Progenitor cell of endocrine pancreas (in vitro differentiated cells): ENCODE results near the gene CTSC. TPM values are rescaled to one million over a fixed set of nuclear protein-coding genes. Genes with fewer than 3 reads are reported as not detected.

Experiments
- DNase-seq: peaks from one replicate; pipeline ENCODE4 v3.0.0; 2021; ENCODE audit warnings: low spot score; ENCODE audit not compliant: unreplicated experiment
- H3K27ac Mint-ChIP-seq: 2 replicates; pipeline ENCODE4 v1.8.0; 2021; ENCODE audit warnings: mild to moderate bottlenecking, moderate library complexity, mixed read lengths
- H3K27me3 Mint-ChIP-seq: 2 replicates; pipeline ENCODE4 v1.8.0; 2021; ENCODE audit warnings: mixed read lengths
- H3K36me3 Mint-ChIP-seq: 2 replicates; pipeline ENCODE4 v1.8.0; 2022; ENCODE audit warnings: mixed read lengths; ENCODE audit not compliant: insufficient read depth
- H3K4me1 Mint-ChIP-seq: 2 replicates; pipeline ENCODE4 v1.8.0; 2021; ENCODE audit warnings: low read depth, mixed read lengths
- H3K4me3 Mint-ChIP-seq: 2 replicates; pipeline ENCODE4 v1.8.0; 2021; ENCODE audit warnings: low read depth, mild to moderate bottlenecking, moderate library complexity, mixed read lengths
- H3K9me3 Mint-ChIP-seq: 2 replicates; pipeline ENCODE4 v1.8.0; 2021; ENCODE audit warnings: low read depth, mixed read lengths
- CTCF ChIP-seq: fragments of 200-600 bp; sonication (generic); IDR thresholded peaks from one replicate; pipeline ENCODE4 v1.5.0; 2021; ENCODE audit warnings: antibody characterized with exemption, mild to moderate bottlenecking; ENCODE audit not compliant: unreplicated experiment
- total RNA-seq: library from RNA; stranded (reverse); gene quantifications from 2 replicates; pipeline ENCODE4 v1.2.1, GENCODE V29; 2021

CTSC gene
- total RNA-seq, 1 donor from 2014 or later = 55.0 TPM

- no peak for TF ChIP-seq CTCF
- H3K36me3 Mint-ChIP-seq = no peaks in the 10 kb centered on the region
These were observed 56.7 kb downstream of the CTSC start for GRCh38 chr11:88280673-88281316.

GRCh38 chr11:88277349-88277915 is 60.1 kb downstream of the CTSC start:
- Mint-ChIP-seq H3K36me3 (no peaks in the 10 kb centered on the region), H3K27me3 (peaks cover 13% of the 10 kb centered on the region), H3K4me3 (no peak overlapping the region), H3K4me1 (peaks cover 2% of the 10 kb centered on the region), H3K9me3 (no peaks in the 10 kb centered on the region), H3K27ac (no peak overlapping the region)
- TF ChIP-seq CTCF = no peak
- no peak for DNase-seq

More at GRCh38 chr11:88280673-88281316, 56.7 kb downstream of the CTSC start:
- Mint-ChIP-seq H3K9me3 (no peaks in the 10 kb centered on the region), H3K4me3 (no peak overlapping the region), H3K27me3 (peaks cover 30% of the 10 kb centered on the region), H3K27ac (no peak overlapping the region), H3K4me1 (peaks cover 2% of the 10 kb centered on the region)
- no peak for DNase-seq

- Mint-ChIP-seq H3K27ac (no peak overlapping the region), H3K4me1 (peaks cover 2% of the 10 kb centered on the region), H3K27me3 (peaks cover 4% of the 10 kb centered on the region)
These were observed 61.9 kb downstream of the CTSC start for GRCh38 chr11:88275636-88276035.

GRCh38 chr11:88266919-88267318 is 70.6 kb downstream of the CTSC start:
- H3K4me1 Mint-ChIP-seq = no peaks in the 10 kb centered on the region
- H3K27me3 Mint-ChIP-seq = no peaks in the 10 kb centered on the region
- H3K4me3 Mint-ChIP-seq = no peak overlapping the region
- H3K36me3 Mint-ChIP-seq = peaks cover 6% of the 10 kb centered on the region
- DNase-seq = no peak
- no peak overlapping the region for H3K27ac Mint-ChIP-seq
- peaks cover 15% of the 10 kb centered on the region for H3K9me3 Mint-ChIP-seq
- TF ChIP-seq CTCF = no peak

More at GRCh38 chr11:88275636-88276035, 61.9 kb downstream of the CTSC start:
- Mint-ChIP-seq H3K9me3 (peaks cover 11% of the 10 kb centered on the region), H3K4me3 (no peak overlapping the region), H3K36me3 (no peaks in the 10 kb centered on the region)
- no peak for TF ChIP-seq CTCF
- no peak for DNase-seq

GRCh38 chr11:88266157-88266556 is 71.4 kb downstream of the CTSC start:
- Mint-ChIP-seq H3K27ac (no peak overlapping the region), H3K27me3 (no peaks in the 10 kb centered on the region), H3K4me1 (no peaks in the 10 kb centered on the region), H3K4me3 (no peak overlapping the region), H3K36me3 (peaks cover 7% of the 10 kb centered on the region), H3K9me3 (peaks cover 17% of the 10 kb centered on the region)
- no peak for TF ChIP-seq CTCF
- no peak for DNase-seq
